CD14-positive monocyte (primary cell): ENCODE measurements around the gene PRICKLE1. TPM values are rescaled to one million over a fixed set of nuclear protein-coding genes. Genes with fewer than 3 reads are reported as not detected.

Experiments
- DNase-seq, 3 donors: peaks; one replicate each; pipeline ENCODE4 v3.0.0-alpha.2; 2011 to 2022
- H2AFZ ChIP-seq: 2 replicates; pipeline ENCODE4 v1.6.0; 2012; ENCODE audit warnings: mild to moderate bottlenecking, low read depth, low read length, inconsistent platforms; ENCODE audit not compliant: insufficient read depth, poor library complexity, severe bottlenecking
- H3K27ac ChIP-seq, 2 donors: 1 replicate in 1 of 2; 2 replicates in 1 of 2; pipeline ENCODE4 v1.5.1; 2012 to 2013; ENCODE audit warnings: low read length in 2 of 2, control low read depth in 1 of 2, inconsistent platforms in 1 of 2, low read depth in 1 of 2, mild to moderate bottlenecking in 1 of 2
- H3K27me3 ChIP-seq, 2 donors: one replicate each; pipeline versions ENCODE4 v1.6.0 to v1.6.1; 2011 to 2013; ENCODE audit warnings: low read length in 2 of 2; ENCODE audit not compliant: control insufficient read depth in 2 of 2, insufficient read depth in 2 of 2
- H3K36me3 ChIP-seq, 2 donors: replicated peaks in 1 of 2; 1 replicate in 1 of 2; 2 replicates in 1 of 2; pipeline versions ENCODE4 v1.5.1 to v1.6.1; 2012 to 2013; ENCODE audit warnings: low read length in 2 of 2, control low read depth in 1 of 2, inconsistent platforms in 1 of 2, mild to moderate bottlenecking in 1 of 2; ENCODE audit not compliant: insufficient read depth in 2 of 2, control insufficient read depth in 1 of 2
- H3K4me1 ChIP-seq, 2 donors: 1 replicate in 1 of 2; 2 replicates in 1 of 2; pipeline versions ENCODE4 v1.5.1 to v1.6.1; 2012 to 2013; ENCODE audit warnings: low read length in 2 of 2, control low read depth in 1 of 2, inconsistent platforms in 1 of 2, mild to moderate bottlenecking in 1 of 2, moderate library complexity in 1 of 2; ENCODE audit not compliant: insufficient read depth in 2 of 2, control insufficient read depth in 1 of 2
- H3K4me2 ChIP-seq: replicated peaks from 2 replicates; pipeline ENCODE3; 2012; ENCODE audit warnings: low read length, moderate library complexity, mild to moderate bottlenecking; ENCODE audit not compliant: poor library complexity, severe bottlenecking; ENCODE audit errors: extremely low read depth
- H3K4me3 ChIP-seq, 3 experiments: fragments of 200-600 bp in 1 of 3; sonication (generic) in 1 of 3; replicated peaks in 1 of 3; 1 replicate in 2 of 3; 2 replicates in 1 of 3; pipeline ENCODE4 v1.5.1; 2011 to 2013; ENCODE audit warnings: low read length in 3 of 3, mild to moderate bottlenecking in 3 of 3, control low read depth in 2 of 3, low read depth in 2 of 3, inconsistent platforms in 1 of 3, moderate library complexity in 1 of 3
- H3K79me2 ChIP-seq: 2 replicates; pipeline ENCODE4 v1.6.0; 2012; ENCODE audit warnings: mild to moderate bottlenecking, control low read depth, inconsistent platforms, low read length, moderate library complexity; ENCODE audit not compliant: insufficient read depth
- H3K9ac ChIP-seq: 2 replicates; pipeline ENCODE4 v1.6.0; 2017; ENCODE audit warnings: low read length, mild to moderate bottlenecking; ENCODE audit not compliant: insufficient read depth, poor library complexity, severe bottlenecking
- H3K9me3 ChIP-seq, 2 donors: replicated peaks in 1 of 2; 1 replicate in 1 of 2; 2 replicates in 1 of 2; pipeline versions ENCODE4 v1.5.1 to v1.6.1; 2012 to 2013; ENCODE audit warnings: low read length in 2 of 2, control low read depth in 1 of 2; ENCODE audit not compliant: control insufficient read depth in 1 of 2, insufficient read depth in 1 of 2
- H4K20me1 ChIP-seq: 2 replicates; pipeline ENCODE4 v1.6.0; 2012; ENCODE audit warnings: mild to moderate bottlenecking, low read length, control low read depth, moderate library complexity; ENCODE audit not compliant: insufficient read depth
- H3K27ac Mint-ChIP-seq, 7 donors: one replicate each; pipeline ENCODE4 v1.8.0; 2020; ENCODE audit warnings: mild to moderate bottlenecking in 7 of 7, mixed read lengths in 7 of 7, moderate library complexity in 6 of 7, inconsistent platforms in 2 of 7
- H3K27me3 Mint-ChIP-seq, 3 donors: one replicate each; pipeline ENCODE4 v1.8.0; 2021 to 2022; ENCODE audit warnings: low read depth in 3 of 3, mild to moderate bottlenecking in 3 of 3, mixed read lengths in 3 of 3, moderate library complexity in 3 of 3, inconsistent platforms in 1 of 3
- H3K36me3 Mint-ChIP-seq, 2 donors: one replicate each; pipeline ENCODE4 v1.8.0; 2020; ENCODE audit warnings: mixed read lengths in 2 of 2, inconsistent platforms in 1 of 2, mild to moderate bottlenecking in 1 of 2
- H3K4me1 Mint-ChIP-seq: one replicate; pipeline ENCODE4 v1.8.0; 2020; ENCODE audit warnings: mild to moderate bottlenecking, mixed read lengths
- H3K4me3 Mint-ChIP-seq, 2 donors: one replicate each; pipeline ENCODE4 v1.8.0; 2020; ENCODE audit warnings: mild to moderate bottlenecking in 2 of 2, mixed read lengths in 2 of 2, moderate library complexity in 1 of 2
- H3K9me3 Mint-ChIP-seq, 7 donors: one replicate each; pipeline ENCODE4 v1.8.0; 2020 to 2022; ENCODE audit warnings: mixed read lengths in 7 of 7, mild to moderate bottlenecking in 6 of 7, moderate library complexity in 6 of 7, inconsistent platforms in 2 of 7
- CTCF ChIP-seq: fragments of 200-600 bp; IDR thresholded peaks from one replicate; pipeline ENCODE4 v1.8.0; 2022; ENCODE audit warnings: antibody characterized with exemption, mild to moderate bottlenecking
- WGBS: methylation state at CpG from one replicate; pipeline ENCODE4 v1.1.5; 2013; ENCODE audit warnings: missing lambda C conversion rate; ENCODE audit not compliant: insufficient coverage; 5-methylcytosine and 5-hydroxymethylcytosine counted together
- intact Hi-C, 2 donors: fragments of 100-400 bp; cut with micrococcal nuclease; formaldehyde crosslinking; loops; one replicate each; pipeline versions ENCODE4 v1.15.0 to v1.15.1; 2023
- polyA plus RNA-seq, 3 donors: library from polyadenylated mRNA; depleted of rRNA in 1 of 3; unstranded in 2 of 3; stranded (reverse) in 1 of 3; fragments of 300-500 nt in 2 of 3; fragments of >200 nt in 1 of 3; fragmentation: Illumina TruSeq in 2 of 3; gene quantifications; 1 replicate in 2 of 3; 2 replicates in 1 of 3; pipeline ENCODE4 v1.2.3, GENCODE V29; 2012 to 2021

The PRICKLE1 gene
- polyA plus RNA-seq, 3 donors, result 1.3 to 5.1 (median 2.6) TPM

GRCh38 chr12:42477941-42478340 is 111.6 kb downstream of the PRICKLE1 start:
- H3K79me2 ChIP-seq, result no peaks in the 10 kb centered on the region

GRCh38 chr12:42475106-42475505 is 114.4 kb downstream of the PRICKLE1 start:
- Histone ChIP-seq H3K27me3 (peaks cover 0 to 4% of the 10 kb centered on the region in 2 donors), H3K27ac (no peak overlapping the region), H4K20me1 (no peaks in the 10 kb centered on the region), H3K9ac (no peak overlapping the region), H3K4me3 (no peak overlapping the region), H3K4me1 (peaks cover 2% of the 10 kb centered on the region in 2 donors), H3K4me2 (no peak overlapping the region), H3K9me3 (no peaks in the 10 kb centered on the region), H2AFZ (no peak overlapping the region), H3K79me2 (no peaks in the 10 kb centered on the region), H3K36me3 (no peaks in the 10 kb centered on the region)
- no peak for DNase-seq
- TF ChIP-seq CTCF, result no peak
- no peaks in the 10 kb centered on the region for H3K9me3 Mint-ChIP-seq
- WGBS, result 100% methylated on average over 1 of the region's 3 CpGs
- no peaks in the 10 kb centered on the region for H3K36me3 Mint-ChIP-seq
- no peak overlapping the region for H3K27ac Mint-ChIP-seq
- peaks cover 1% of the 10 kb centered on the region for H3K4me1 Mint-ChIP-seq
- H3K4me3 Mint-ChIP-seq, result no peak overlapping the region
- intact Hi-C loops, result no loop called here
- peaks cover 2 to 15% (median 9%) of the 10 kb centered on the region in 3 donors for H3K27me3 Mint-ChIP-seq

More at GRCh38 chr12:42477941-42478340, 111.6 kb downstream of the PRICKLE1 start:
- H3K27ac Mint-ChIP-seq, result no peak overlapping the region
- no CpG with 5 or more reads among the region's 1 CpG for WGBS
- Histone ChIP-seq H3K4me3 (no peak overlapping the region), H2AFZ (no peak overlapping the region), H3K36me3 (no peaks in the 10 kb centered on the region), H3K4me1 (peaks cover 6% of the 10 kb centered on the region in 2 donors), H3K27me3 (peaks cover 17 to 29% of the 10 kb centered on the region in 2 donors), H3K9me3 (no peaks in the 10 kb centered on the region), H3K9ac (no peak overlapping the region), H3K4me2 (no peak overlapping the region), H3K27ac (no peak overlapping the region), H4K20me1 (no peaks in the 10 kb centered on the region)
- TF ChIP-seq CTCF, result no peak
- no peak overlapping the region for H3K4me3 Mint-ChIP-seq
- peaks cover 0 to 2% of the 10 kb centered on the region in 2 donors for H3K36me3 Mint-ChIP-seq
- H3K4me1 Mint-ChIP-seq, result peaks cover 8% of the 10 kb centered on the region
- no peak for DNase-seq
- intact Hi-C loops, result no loop called here
- H3K9me3 Mint-ChIP-seq, result peaks cover 0 to 5% (median 0%) of the 10 kb centered on the region in 7 donors
- H3K27me3 Mint-ChIP-seq, result peaks cover 12 to 36% (median 27%) of the 10 kb centered on the region in 3 donors
